Activated effector memory CD4-positive, alpha-beta T cell treated with anti-CD3 and anti-CD28 coated beads, Interleukin-2, amount 50 U/mL, for 16 hours (primary cell): Measurements from ENCODE around the gene TMEM98.
"Not testable (repeated sequence)": the region's sequence is repeated elsewhere in the genome, so short reads cannot be mapped to it uniquely, and the experiment has no call there.

Experiments
- DNase-seq: peaks from one replicate; pipeline ENCODE4 v3.0.0-alpha.2; 2020

The TMEM98 gene

GRCh38 chr17:32943647-32944191 lies 15.8 kb downstream of the TMEM98 start:
- DNase-seq = no peak

DNA sequence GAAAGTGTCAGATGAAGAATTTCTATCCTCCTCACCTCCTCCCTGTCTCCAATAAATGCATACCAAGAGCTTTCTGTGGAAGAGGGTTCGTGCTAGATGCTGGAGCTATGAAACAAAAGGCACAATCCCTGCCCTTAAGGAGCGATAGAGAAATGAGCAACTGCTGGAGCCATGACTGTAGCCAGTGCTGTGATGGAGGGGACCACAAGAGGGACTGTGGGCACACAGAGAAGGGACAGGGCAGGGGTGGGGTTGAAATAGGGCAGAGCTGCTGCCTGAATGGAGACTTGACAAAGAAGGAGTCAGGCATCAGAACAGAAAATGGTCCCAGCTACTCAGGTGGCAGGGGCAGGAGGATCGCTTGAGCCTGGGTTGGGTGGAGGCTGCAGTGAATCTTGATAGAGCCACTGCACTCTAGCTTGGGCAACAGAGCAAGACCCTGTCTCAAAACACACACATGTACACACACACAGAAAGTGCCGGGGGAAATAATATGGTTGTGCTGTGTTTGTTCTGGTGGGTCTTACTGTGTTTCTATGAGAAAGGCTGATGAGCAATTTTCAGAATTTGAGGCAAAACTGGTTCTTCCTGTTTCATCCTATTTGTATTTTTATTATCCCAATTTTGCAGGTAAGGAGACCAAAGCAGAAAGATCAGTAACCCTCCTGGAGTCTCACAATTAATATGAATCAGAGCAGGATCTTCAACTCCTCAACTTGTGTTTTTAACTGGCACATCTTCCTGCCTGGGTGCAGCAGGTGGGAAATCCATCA lies 16.5 kb downstream of the TMEM98 start:
- no peak for DNase-seq

- DNase-seq = no peak
Observed at GRCh38 chr17:32946375-32947135, 18.6 kb downstream of the TMEM98 start.

GRCh38 chr17:32947736-32948135 lies 19.8 kb downstream of the TMEM98 start:
- DNase-seq = no peak

DNA sequence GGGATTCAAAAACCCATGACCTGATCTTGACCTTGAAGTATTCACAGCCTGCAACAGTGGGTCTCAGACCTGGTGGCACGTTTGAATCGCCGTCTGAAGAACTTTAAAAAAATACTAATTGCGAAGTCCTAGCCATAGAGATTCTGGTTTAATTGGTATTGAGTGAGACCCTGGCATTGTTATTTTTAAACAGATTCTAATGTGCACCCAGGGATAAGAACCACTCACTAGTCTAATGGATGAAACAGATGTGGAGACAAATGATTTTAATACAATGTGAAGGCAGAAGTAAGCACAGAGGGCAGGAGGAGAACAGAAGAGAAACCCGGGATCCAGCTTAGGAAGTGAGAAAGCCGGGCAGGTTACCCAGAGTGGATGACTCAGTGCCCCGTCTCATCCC lies 21.2 kb downstream of the TMEM98 start:
- DNase-seq = no peak

DNA sequence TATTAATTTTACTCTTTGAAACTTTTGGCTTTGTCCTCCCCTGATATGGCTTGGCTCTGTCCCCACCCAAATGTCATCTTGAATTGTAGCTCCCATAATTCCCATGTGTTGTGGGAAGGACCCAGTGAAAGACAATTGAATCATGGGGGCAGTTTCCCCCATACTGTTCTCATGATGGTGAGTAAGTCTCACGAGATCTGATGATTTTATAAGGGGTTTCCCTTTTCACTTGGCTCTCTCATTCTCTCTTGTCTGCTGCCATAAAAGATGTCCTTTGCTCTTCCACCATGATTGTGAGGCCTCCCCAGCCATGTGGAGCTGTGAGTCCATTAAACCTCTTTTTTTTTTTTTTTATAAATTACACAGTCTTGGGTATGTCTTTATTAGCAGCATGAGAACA lies 24.5 kb downstream of the TMEM98 start:
- DNase-seq = not testable (repeated sequence)

- DNase-seq = no peak
Observed at GRCh38 chr17:32953045-32953444, 25.1 kb downstream of the TMEM98 start.

DNA sequence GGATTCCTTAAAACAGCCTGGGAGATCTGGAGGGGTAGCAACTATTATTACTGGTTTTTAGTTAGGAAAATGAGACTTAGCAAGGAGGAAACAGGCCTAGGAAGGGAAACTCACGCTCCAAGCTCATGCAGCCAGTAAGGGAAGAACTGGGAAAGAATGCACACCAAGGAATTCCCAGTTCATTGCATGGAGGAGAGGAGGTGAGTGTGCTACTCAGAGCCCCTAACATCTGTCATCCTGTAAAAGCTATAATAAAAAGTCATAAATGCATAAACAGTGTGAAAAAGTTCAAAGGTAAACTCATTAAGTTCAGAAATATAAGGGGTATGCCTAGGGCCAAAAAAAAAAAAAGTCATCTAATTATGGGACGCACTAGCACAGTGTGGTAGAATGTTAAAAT lies 25.9 kb downstream of the TMEM98 start:
- no peak for DNase-seq

DNA sequence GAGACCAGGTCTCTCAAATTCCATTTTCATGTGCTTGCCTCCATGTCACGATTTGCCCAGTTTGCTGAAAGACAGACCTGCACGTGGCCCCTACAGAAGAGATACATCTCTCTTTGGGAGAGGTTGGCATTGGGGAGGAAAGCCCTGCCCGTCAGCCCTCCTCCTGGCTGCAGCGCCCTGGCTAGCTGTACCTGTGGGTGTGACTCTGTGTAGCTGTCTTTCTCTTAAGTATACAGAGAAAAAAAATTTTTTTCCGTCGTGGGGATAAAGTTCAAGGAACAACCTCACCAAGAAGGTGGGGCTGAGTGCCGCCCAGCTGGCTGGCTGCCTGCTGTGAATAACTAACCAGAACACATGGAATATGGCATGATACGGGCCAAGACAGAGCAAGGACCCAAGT lies 26.5 kb downstream of the TMEM98 start:
- no peak for DNase-seq

GRCh38 chr17:32955155-32955554 lies 27.2 kb downstream of the TMEM98 start:
- DNase-seq = no peak

DNA sequence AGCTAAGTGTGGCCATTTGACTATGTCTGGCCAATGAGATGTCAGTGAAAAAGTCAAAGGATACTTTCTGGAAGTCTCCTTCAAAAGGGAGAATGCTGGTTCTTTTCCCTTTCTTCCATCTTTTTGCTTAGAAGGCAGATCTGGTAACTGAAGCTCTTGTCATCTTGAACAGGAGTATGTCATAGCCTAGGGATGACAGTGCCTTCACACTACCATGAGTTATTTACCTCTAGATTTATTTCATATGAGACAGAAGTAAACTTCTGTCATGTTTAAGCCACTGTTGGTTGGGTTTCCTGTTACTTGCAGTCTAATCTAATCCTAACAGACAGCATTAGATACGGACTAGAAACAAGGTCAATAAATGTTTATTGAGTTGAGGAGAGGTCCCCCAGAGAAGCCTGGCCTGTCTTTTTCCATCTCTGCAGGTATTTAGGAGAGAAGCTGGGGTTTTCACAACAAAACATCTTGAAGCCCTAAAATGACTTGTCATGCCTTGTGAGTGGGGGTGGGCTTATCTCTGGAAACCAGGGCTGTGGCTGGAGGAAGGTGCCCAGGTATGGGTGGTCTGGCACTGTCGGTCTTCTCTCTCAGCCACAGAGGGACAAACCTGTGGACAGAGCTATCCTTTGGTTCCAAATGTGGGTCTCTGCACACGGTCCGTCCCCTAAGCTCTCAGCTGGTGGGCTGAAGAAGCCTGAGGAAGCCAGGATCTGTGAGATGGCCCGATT lies 28.5 kb downstream of the TMEM98 start:
- no peak for DNase-seq

- no peak for DNase-seq
Observed at GRCh38 chr17:32958418-32958817, 30.5 kb downstream of the TMEM98 start.

DNA sequence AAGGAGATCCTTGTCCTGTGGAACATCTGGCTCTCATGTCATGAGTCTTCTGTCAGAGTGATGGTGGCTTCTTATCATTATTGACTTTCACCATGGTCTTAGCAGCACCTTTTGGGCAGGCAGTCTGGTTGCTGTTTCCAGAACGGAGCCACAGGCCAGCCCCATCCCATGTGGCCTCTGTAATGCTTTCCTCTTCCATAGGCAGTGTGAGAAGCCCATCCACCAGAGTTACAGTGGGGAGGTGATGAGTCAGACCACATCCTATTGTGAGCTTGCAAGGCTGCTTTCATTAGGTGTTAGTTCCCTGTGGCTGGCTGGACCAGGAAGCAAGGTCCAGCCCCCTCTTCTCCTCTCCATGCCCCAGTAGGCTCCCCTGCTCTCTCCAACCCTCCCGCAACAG lies 32.9 kb downstream of the TMEM98 start:
- DNase-seq = no peak

DNA sequence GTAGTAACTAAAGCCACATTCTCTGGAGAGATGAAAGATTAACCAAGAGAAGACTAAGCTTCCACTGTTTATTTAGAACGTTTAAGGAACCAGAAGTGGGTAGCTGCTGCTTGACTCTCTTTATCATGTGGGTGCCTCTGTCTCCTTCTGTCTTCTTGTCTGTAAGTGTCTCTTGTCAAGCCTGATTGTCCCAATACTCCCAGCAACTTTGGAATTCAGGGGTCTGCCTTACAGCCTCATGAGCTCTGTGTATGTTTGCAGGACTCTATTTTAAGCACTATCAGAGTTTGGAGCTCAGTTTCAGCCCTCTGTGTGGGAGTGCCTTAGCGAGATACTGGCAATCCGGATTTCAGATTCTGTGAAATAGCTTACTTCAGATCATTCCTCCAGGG lies 34.4 kb downstream of the TMEM98 start:
- no peak for DNase-seq

GRCh38 chr17:32964541-32964940 lies 36.6 kb downstream of the TMEM98 start:
- DNase-seq = no peak

- not testable (repeated sequence) for DNase-seq
Observed at GRCh38 chr17:32969231-32969630, 41.3 kb downstream of the TMEM98 start.

GRCh38 chr17:32970281-32970680 lies 42.3 kb downstream of the TMEM98 start:
- DNase-seq = no peak

DNA sequence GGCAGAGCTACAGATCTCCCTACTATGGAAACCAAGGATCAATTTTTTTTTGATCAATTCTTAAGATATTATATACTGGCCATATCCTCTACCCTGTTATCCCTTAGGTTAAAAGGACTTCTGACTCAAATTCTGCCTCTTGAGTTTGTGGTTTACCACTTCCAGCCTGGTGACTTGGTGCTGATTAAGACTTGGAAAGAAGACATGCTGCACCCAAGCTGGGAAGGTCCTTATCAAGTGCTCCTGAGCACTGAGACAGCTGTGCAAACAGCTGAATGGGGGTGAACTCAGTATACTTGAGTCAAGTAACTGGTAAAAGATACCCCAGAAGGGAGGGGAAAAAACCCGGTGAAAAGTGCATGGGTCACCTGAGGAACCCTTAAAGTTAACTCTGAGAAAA lies 43.2 kb downstream of the TMEM98 start:
- no peak for DNase-seq

GRCh38 chr17:32976131-32976530 lies 48.2 kb downstream of the TMEM98 start:
- DNase-seq = no peak

DNA sequence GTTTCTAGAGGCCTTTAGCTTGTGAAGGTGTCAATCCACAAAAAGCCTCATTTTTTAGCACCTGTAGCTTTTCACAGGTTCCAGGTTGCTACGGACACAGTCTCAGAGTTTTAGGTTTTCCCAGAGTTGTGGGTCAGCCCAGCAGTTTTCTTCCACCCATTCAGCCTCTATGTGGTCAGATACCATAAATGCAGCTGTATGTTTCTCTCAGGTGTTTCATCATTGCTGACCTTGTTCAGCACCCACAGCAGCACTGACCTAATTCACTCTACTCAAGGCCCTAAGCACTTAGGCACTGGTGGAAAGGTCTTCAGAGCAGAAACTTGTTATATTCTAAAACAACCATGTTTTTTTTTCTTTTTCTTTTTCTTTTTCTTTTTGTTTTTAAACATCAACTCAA lies 48.7 kb downstream of the TMEM98 start:
- no peak for DNase-seq

- no peak for DNase-seq
Observed at GRCh38 chr17:32980230-32980629, 52.3 kb downstream of the TMEM98 start.

GRCh38 chr17:32981611-32982010 lies 53.7 kb downstream of the TMEM98 start:
- DNase-seq = not testable (repeated sequence)

DNA sequence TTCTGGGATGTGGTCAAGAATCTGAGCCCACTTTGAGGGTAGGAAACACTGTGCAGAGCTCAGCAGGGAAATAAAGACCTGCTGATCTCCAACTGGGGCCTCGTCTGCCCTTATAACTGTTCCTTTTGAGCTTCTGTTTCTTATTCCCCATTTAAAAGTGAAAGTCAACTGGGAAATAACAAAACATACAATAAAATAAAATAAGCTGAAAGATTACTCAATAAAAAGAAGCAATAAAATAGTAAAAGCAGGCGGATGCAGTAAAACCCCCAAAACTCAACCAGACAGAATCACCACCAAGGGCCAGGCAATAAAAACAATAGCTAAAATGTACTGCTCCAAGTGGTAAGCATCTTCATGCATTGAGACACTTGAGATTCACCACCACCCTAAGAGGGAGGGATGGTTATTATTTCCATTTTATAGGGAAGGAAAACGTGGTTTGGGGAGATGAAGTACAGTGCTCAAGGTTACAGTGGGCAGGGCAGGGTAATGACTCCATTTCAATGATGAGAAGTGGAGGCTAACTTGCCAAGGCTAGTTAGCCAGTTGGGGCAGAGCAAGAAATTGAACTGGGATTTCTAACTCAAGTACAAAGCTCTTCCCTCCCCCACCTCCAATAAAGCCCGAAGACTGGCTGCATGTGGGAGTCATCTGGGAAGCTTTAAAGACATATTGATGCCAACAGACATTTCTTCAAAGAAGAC lies 57.2 kb downstream of the TMEM98 start:
- DNase-seq = no peak
